ENCODE data around the gene CCDC146. TPM values are rescaled to one million over a fixed set of nuclear protein-coding genes. Genes with fewer than 3 reads are reported as not detected.
A peak's percentile ranks its signal among the peaks of the same experiment; 100 is the strongest.
"Not testable (repeated sequence)": the region's sequence is repeated elsewhere in the genome, so short reads cannot be mapped to it uniquely, and the experiment has no call there.

Gene CCDC146
- total and polyA plus RNA-seq, 4 donors: 8.9 to 28.3 (median 17.8) TPM

DNA sequence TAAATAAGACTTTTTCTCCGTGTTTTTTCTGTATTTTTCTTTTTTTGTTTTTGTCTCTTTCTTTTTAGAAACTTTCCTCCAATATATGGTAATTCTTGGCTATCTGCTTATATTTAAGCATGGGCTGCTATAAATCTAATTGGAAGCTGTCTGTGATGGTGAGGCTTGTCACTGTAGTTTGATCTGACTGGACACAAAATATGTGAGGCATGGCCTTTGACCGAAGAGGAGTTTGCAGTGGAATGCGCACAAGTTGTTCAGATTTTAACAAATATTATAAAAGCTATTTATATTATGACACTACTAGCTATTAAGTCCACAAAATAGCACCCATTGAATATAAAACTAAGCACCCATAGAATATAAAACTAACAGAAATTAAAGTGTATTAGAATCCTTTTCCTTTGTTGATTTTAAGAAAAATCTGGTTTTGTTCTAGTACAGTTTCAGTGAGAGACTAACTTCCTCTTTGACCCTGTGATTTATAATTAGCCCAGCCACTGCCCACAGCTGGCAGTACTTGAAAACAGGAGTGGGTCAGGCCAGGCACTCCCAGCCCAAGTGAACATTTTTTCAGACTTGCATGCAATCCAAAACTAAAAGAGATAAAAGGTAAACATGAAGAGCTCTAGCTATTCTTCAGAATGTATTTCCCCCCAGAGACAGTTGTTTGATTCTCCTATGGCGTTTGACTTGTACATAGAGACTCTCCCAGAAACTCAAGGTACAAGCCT lies 147.1 kb downstream of the CCDC146 start:
- WGBS, 2 donors: 48 to 50% methylated on average over 4 of the region's 4 CpGs
- Histone ChIP-seq H3K36me3 (ENCODE audit: control insufficient read depth in 1 of 2, insufficient read depth in 2 of 2, low read length in 1 of 2) (no peaks in the 10 kb centered on the region), H3K27me3 (ENCODE audit: control insufficient read depth in 1 of 2, insufficient read depth in 2 of 2, low read length in 1 of 2) (no peaks in the 10 kb centered on the region), H3K4me1 (ENCODE audit: control insufficient read depth in 1 of 2, insufficient read depth in 2 of 2, low read length in 2 of 2) (peaks cover 0 to 3% of the 10 kb centered on the region in 2 donors), H3K4me3 (ENCODE audit: low read length in 2 of 2) (no peak overlapping the region), H3K9me3 (ENCODE audit: control insufficient read depth, low read length) (no peaks in the 10 kb centered on the region), H3K27ac (ENCODE audit: low read depth in 1 of 2, low read length in 2 of 2) (peak overlapping the region in 1 of 2 donors; percentile 76)
- peak; percentile 72 for ATAC-seq (ENCODE audit: low FRiP score)
- intact Hi-C loops (cut with DNase I): no loop called here
- DNase-seq: peak in 1 of 2 donors; percentile 56

GRCh38 chr7:77270094-77270480 lies 147.7 kb downstream of the CCDC146 start:
- Histone ChIP-seq H3K27me3 (ENCODE audit: control insufficient read depth in 1 of 2, insufficient read depth in 2 of 2, low read length in 1 of 2) (no peaks in the 10 kb centered on the region), H3K4me3 (ENCODE audit: low read length in 2 of 2) (no peak overlapping the region), H3K4me1 (ENCODE audit: control insufficient read depth in 1 of 2, insufficient read depth in 2 of 2, low read length in 2 of 2) (peaks cover 0 to 3% of the 10 kb centered on the region in 2 donors), H3K36me3 (ENCODE audit: control insufficient read depth in 1 of 2, insufficient read depth in 2 of 2, low read length in 1 of 2) (no peaks in the 10 kb centered on the region), H3K27ac (ENCODE audit: low read depth in 1 of 2, low read length in 2 of 2) (peak overlapping the region in 1 of 2 donors; percentile 76), H3K9me3 (ENCODE audit: control insufficient read depth, low read length) (no peaks in the 10 kb centered on the region)
- DNase-seq: no peak
- WGBS, 2 donors: 12 to 14% methylated on average over 1 of the region's 1 CpG
- ATAC-seq (ENCODE audit: low FRiP score): no peak
- intact Hi-C loops (cut with DNase I): no loop called here

DNA sequence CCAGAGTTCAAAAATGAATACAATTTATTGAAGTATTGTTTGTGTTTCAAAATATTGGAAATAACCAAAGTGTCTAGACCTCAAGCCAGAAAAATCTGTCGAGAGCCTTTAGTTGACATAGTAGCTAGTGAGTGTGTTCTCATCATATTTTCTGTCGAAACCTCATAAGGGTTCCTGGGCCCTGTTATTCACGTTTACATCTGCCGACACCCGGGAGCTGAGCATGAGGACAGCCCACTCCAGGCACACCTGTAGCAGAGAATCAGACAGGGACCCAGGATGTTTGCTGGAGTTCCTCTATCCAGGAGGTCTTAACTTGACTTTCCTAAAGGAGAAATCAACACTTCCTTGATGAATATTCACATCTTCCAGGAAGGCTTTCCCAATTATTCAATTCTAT lies 149.4 kb downstream of the CCDC146 start:
- intact Hi-C loops (cut with DNase I): no loop called here
- Histone ChIP-seq H3K27ac (ENCODE audit: low read depth in 1 of 2, low read length in 2 of 2) (no peak overlapping the region), H3K36me3 (ENCODE audit: control insufficient read depth in 1 of 2, insufficient read depth in 2 of 2, low read length in 1 of 2) (no peaks in the 10 kb centered on the region), H3K4me1 (ENCODE audit: control insufficient read depth in 1 of 2, insufficient read depth in 2 of 2, low read length in 2 of 2) (peaks cover 0 to 3% of the 10 kb centered on the region in 2 donors), H3K9me3 (ENCODE audit: control insufficient read depth, low read length) (no peaks in the 10 kb centered on the region), H3K4me3 (ENCODE audit: low read length in 2 of 2) (no peak overlapping the region), H3K27me3 (ENCODE audit: control insufficient read depth in 1 of 2, insufficient read depth in 2 of 2, low read length in 1 of 2) (no peaks in the 10 kb centered on the region)
- WGBS, 2 donors: 94 to 95% methylated on average over 5 of the region's 5 CpGs
- DNase-seq (no peak), ATAC-seq (ENCODE audit: low FRiP score) (no peak)

DNA sequence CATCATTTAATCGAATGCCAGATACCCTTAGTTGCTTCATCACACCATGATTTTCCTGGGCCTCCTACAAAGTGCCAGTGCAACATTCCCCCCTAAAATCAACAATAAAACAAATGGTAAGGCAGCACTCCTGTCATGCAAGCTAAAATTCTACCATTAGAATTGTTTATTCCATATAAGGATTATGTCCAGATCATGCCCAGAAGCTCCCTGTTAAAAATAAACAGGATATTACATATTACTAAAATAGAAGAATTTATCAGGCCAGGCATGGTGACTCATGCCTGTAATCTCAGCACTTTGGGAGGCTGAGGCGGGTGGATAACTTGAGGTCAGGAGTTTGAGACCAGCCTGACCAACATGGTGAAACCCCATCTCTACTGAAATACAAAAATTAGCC lies 153.2 kb downstream of the CCDC146 start:
- intact Hi-C loops (cut with DNase I): loop anchor here in 1 of 2 donors (5.0 kb wide), 1 partner anchor 37 kb away; no protein-coding TSS in a partner anchor
- 46 to 49% methylated on average over 2 of the region's 2 CpGs for WGBS, 2 donors
- H3K4me1 ChIP-seq (ENCODE audit: control insufficient read depth in 1 of 2, insufficient read depth in 2 of 2, low read length in 2 of 2); H3K36me3 ChIP-seq (ENCODE audit: control insufficient read depth in 1 of 2, insufficient read depth in 2 of 2, low read length in 1 of 2); H3K4me3 ChIP-seq (ENCODE audit: low read length in 2 of 2); H3K27me3 ChIP-seq (ENCODE audit: control insufficient read depth in 1 of 2, insufficient read depth in 2 of 2, low read length in 1 of 2); H3K9me3 ChIP-seq (ENCODE audit: control insufficient read depth, low read length); DNase-seq: not testable (repeated sequence)
- peak; percentile 41 for ATAC-seq (ENCODE audit: low FRiP score)
- H3K27ac ChIP-seq (ENCODE audit: low read depth in 1 of 2, low read length in 2 of 2): peak overlapping the region in 1 of 2 donors; percentile 42

DNA sequence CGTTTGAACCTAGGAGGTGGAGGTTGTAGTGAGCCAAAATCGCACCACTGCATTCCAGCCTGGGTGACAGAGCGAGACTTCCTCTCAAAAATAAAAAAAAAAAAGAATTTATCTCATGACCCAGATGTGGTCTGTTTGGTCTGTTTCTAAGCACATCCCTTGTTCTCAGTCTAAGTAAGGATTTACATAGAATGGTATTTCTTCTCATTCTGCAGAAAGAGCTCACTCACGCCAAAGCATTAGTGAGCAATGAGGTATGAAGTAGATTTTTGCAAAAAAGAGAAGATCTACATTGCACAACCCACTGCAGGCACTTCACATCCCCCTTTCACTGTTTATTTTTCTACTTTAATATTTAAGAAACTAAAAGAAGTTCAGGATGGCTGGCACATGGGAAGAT lies 153.7 kb downstream of the CCDC146 start:
- H3K4me1 ChIP-seq (ENCODE audit: control insufficient read depth in 1 of 2, insufficient read depth in 2 of 2, low read length in 2 of 2): peaks cover 0 to 2% of the 10 kb centered on the region in 2 donors
- no peaks in the 10 kb centered on the region for H3K27me3 ChIP-seq (ENCODE audit: control insufficient read depth in 1 of 2, insufficient read depth in 2 of 2, low read length in 1 of 2)
- DNase-seq: no peak
- no peak overlapping the region for H3K27ac ChIP-seq (ENCODE audit: low read depth in 1 of 2, low read length in 2 of 2)
- intact Hi-C loops (cut with DNase I): loop anchor here in 1 of 2 donors (5.0 kb wide), 1 partner anchor 36 kb away; no protein-coding TSS in a partner anchor
- no peak for ATAC-seq (ENCODE audit: low FRiP score)
- WGBS, 2 donors: 78 to 81% methylated on average over 4 of the region's 4 CpGs
- no peaks in the 10 kb centered on the region for H3K36me3 ChIP-seq (ENCODE audit: control insufficient read depth in 1 of 2, insufficient read depth in 2 of 2, low read length in 1 of 2)
- no peaks in the 10 kb centered on the region for H3K9me3 ChIP-seq (ENCODE audit: control insufficient read depth, low read length)
- H3K4me3 ChIP-seq (ENCODE audit: low read length in 2 of 2): no peak overlapping the region

DNA sequence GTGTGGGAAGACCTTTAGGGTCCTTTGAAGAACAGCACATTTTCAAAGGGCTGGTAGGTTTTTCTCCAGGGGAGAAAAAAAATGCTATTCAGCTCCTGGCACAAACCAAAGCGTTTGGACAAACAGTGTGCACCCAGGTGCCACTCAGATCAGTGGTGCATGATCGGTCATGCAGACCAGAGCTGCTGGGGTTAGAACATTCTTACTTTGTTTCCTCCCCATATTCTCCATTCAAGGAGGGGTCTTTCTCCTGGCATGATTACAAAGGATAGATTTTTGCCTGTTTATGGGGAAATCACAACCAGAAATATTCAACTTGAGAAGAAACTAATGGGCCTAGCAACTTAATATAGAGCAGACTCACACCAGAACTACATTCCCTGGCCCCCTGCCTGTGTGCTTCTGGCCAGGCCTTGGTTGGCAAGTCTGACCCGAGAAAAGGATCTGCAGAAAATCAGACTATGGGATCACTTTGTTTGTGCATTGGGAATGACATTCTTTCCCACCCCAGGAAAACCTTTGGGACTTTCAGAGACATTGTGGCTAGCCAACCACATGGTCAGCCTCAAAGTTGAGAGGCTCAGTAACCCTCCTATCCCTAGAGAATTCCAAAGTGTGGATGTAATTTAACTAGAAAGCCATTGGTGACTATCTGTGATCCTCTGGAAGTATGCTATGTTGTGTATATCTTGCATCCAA lies 159.5 kb downstream of the CCDC146 start:
- peak; percentile 76 for ATAC-seq (ENCODE audit: low FRiP score)
- H3K27ac ChIP-seq (ENCODE audit: low read depth in 1 of 2, low read length in 2 of 2): peak overlapping the region; percentile 86 to 90

DNA sequence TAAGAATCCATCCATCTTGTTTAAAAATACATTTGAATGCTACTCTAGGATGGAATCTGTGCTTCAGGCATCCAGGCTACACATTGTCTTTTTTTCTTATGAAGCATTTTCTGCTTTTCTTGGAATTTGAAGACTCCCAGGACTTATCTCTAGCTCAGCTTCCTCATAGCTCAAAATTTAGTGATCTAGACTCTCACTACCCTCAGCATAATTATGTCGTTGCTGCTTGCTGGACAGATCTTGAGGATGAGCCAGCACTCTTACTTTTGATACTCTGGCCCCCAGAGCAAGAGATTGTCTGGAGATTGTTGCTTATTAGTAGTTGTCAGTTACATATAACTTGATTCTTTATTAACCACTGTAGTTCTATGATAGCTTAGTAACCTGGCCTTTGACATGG lies 160.5 kb downstream of the CCDC146 start:
- DNase-seq: no peak
- H3K4me1 ChIP-seq (ENCODE audit: control insufficient read depth in 1 of 2, insufficient read depth in 2 of 2, low read length in 2 of 2): peaks cover 0 to 2% of the 10 kb centered on the region in 2 donors
- no peak for ATAC-seq (ENCODE audit: low FRiP score)
- WGBS, 2 donors: 2 to 6% methylated on average over 1 of the region's 1 CpG
- no peaks in the 10 kb centered on the region for H3K9me3 ChIP-seq (ENCODE audit: control insufficient read depth, low read length)
- peak overlapping the region; percentile 37 to 82 for H3K4me3 ChIP-seq (ENCODE audit: low read length in 2 of 2)
- intact Hi-C loops (cut with DNase I): no loop called here
- no peaks in the 10 kb centered on the region for H3K27me3 ChIP-seq (ENCODE audit: control insufficient read depth in 1 of 2, insufficient read depth in 2 of 2, low read length in 1 of 2)
- peak overlapping the region in 1 of 2 donors; percentile 44 for H3K27ac ChIP-seq (ENCODE audit: low read depth in 1 of 2, low read length in 2 of 2)
- H3K36me3 ChIP-seq (ENCODE audit: control insufficient read depth in 1 of 2, insufficient read depth in 2 of 2, low read length in 1 of 2): no peaks in the 10 kb centered on the region

More for the DNA sequence above, 159.5 kb downstream of the CCDC146 start:
- DNase-seq: peak in 1 of 2 donors; percentile 70
- H3K9me3 ChIP-seq (ENCODE audit: control insufficient read depth, low read length): no peaks in the 10 kb centered on the region
- WGBS, 2 donors: 4 to 9% methylated on average over 3 of the region's 3 CpGs
- peak overlapping the region; percentile 27 to 82 for H3K4me3 ChIP-seq (ENCODE audit: low read length in 2 of 2)
- H3K27me3 ChIP-seq (ENCODE audit: control insufficient read depth in 1 of 2, insufficient read depth in 2 of 2, low read length in 1 of 2): no peaks in the 10 kb centered on the region
- no peaks in the 10 kb centered on the region for H3K36me3 ChIP-seq (ENCODE audit: control insufficient read depth in 1 of 2, insufficient read depth in 2 of 2, low read length in 1 of 2)
- intact Hi-C loops (cut with DNase I): no loop called here
- no peaks in the 10 kb centered on the region for H3K4me1 ChIP-seq (ENCODE audit: control insufficient read depth in 1 of 2, insufficient read depth in 2 of 2, low read length in 2 of 2)

- ATAC-seq (ENCODE audit: low FRiP score): no peak
- Histone ChIP-seq H3K36me3 (ENCODE audit: control insufficient read depth in 1 of 2, insufficient read depth in 2 of 2, low read length in 1 of 2) (no peaks in the 10 kb centered on the region), H3K27ac (ENCODE audit: low read depth in 1 of 2, low read length in 2 of 2) (peak overlapping the region; percentile 48 to 49), H3K4me1 (ENCODE audit: control insufficient read depth in 1 of 2, insufficient read depth in 2 of 2, low read length in 2 of 2) (peaks cover 1 to 4% of the 10 kb centered on the region in 2 donors), H3K9me3 (ENCODE audit: control insufficient read depth, low read length) (no peaks in the 10 kb centered on the region), H3K27me3 (ENCODE audit: control insufficient read depth in 1 of 2, insufficient read depth in 2 of 2, low read length in 1 of 2) (no peaks in the 10 kb centered on the region), H3K4me3 (ENCODE audit: low read length in 2 of 2) (peak overlapping the region; percentile 18 to 61)
- 45 to 51% methylated on average over 4 of the region's 4 CpGs for WGBS, 2 donors
- DNase-seq: no peak
- intact Hi-C loops (cut with DNase I): no loop called here
These were observed 161.6 kb downstream of the CCDC146 start for GRCh38 chr7:77284005-77284404.

All from aorta (tissue), 5 donors.